Ecto neural progenitor cell (in vitro differentiated cells): ENCODE data around the gene C10orf120.

Source experiments
- DNase-seq: peaks from one replicate; pipeline ENCODE4 v3.0.0-alpha.2; 2018; ENCODE audit warnings: low spot score

The C10orf120 gene

DNA sequence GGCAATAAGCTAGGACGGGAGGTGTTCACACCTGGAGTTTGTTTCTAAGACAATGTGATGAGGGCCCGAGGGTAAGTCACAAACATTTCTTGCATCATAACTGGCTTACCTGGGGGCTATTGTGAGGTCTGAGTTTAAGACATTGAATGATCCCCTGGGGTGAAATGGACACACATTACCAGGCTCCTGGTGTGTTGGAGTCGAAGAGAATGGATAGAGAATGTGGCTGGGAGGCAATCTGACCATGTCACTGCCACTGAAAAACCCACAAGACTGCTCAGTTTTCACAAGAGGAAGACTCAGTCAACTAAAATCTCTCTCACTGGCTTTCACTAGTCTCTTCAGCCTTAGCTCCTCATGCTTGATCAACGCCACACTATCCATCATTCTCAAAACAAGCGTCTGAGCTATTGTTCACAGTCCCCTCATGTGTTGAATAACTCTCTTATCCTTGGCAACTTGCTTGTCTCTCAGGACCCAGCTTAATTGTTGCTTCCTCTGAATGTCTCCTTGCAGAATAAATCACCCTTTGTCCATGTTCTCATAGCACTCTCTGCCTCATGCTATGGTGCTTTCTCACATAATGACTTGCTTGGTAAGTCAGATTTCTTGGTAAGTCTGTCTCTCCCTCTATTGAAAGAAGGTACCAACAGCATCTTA, at the start of gene C10orf120:
TSS of gene C10orf120 (minus strand) at position 51 of the 660 bp plus-strand sequence. CDS start 56 bp downstream, outside the sequence.
- no peak for DNase-seq

GRCh38 chr10:122748496-122748895, 48.9 kb upstream of the C10orf120 start:
- DNase-seq = no peak

DNA sequence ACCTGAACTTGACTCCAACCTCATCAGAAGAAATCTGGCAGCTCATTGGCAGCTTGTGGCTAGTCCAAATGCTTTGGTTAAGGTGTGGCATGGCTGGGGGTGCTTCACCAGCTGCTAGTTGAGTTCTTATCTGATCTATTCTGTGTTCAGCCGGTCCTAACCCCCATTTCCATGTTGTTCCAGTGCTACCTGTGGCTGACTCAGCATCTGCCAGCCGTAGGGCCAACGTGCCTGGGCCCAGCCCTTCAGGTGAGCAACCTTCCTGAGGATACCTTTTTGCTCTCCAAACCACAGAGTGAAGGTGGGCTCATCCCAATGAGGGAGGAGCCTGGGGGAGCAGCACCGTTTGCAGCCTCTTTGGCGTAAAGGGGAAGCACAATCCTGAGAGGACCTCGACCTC, 46.8 kb upstream of the C10orf120 start:
- no peak for DNase-seq

- DNase-seq = no peak
These were observed 44.6 kb upstream of the C10orf120 start for GRCh38 chr10:122744257-122744656.

DNA sequence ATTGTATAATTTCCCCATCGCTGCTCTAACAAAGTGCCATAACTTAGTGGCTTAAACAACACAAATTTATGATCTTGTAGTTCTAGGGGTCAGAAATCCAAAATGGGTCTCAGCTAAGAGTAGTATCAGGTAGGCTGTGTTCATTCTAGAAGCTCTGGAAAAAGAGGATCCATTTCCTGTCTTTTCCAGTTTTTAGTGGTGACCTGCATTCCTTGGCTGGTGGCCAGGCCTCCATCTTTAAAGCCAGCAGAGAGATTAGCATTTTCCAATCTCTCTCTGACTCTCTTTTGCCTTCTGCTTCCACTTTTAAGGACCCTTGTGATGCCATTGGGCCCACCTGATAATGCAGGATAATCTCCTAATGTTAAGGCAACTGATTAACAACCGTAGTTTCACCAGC, 41.0 kb upstream of the C10orf120 start:
- no peak for DNase-seq

DNA sequence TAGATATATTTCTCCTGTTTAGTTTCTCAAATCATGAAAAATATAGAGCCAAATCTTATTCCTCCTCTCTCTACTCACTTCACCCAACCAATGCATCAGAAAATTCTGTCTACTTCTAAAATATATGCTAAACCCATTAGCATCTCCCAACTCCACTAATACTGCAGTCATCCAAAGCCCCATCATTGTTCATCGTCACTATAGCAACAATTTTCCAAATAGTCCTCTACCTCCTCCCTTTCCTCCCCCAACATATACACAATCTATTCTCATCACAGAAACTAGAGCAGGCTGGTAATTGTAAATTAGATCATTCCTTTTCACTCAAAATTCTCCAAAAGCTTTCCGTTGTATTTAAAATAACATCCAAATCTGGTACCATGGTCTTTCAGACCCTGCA, 38.4 kb upstream of the C10orf120 start:
- no peak for DNase-seq

GRCh38 chr10:122733931-122734665, 34.5 kb upstream of the C10orf120 start:
- DNase-seq = no peak

GRCh38 chr10:122733443-122733842, 33.8 kb upstream of the C10orf120 start:
- DNase-seq = no peak

GRCh38 chr10:122730238-122730637, 30.6 kb upstream of the C10orf120 start:
- no peak for DNase-seq

GRCh38 chr10:122729126-122729525, 29.5 kb upstream of the C10orf120 start:
- DNase-seq = no peak

GRCh38 chr10:122727426-122727825, 27.8 kb upstream of the C10orf120 start:
- DNase-seq = no peak

DNA sequence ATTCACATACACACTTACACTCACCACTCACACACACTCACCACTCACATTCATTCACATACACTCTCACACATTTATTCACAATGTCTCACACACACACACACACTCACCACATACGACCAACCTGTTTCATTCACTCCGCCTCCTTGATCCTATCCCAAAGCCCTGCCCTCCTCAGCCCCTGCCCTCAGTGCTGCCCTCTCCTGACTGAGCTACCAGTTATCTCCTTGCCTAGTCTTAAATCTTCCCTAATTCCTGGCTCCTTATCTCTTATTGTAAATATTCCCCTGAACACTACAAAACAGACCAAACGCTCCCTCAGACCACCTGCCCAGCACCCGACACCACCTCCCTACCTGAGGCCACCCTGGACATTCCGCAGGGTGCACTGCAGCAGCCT, 26.1 kb upstream of the C10orf120 start:
- DNase-seq = no peak

- DNase-seq = no peak
These were observed 25.4 kb upstream of the C10orf120 start for GRCh38 chr10:122725006-122725405.

GRCh38 chr10:122721111-122721510, 21.5 kb upstream of the C10orf120 start:
- DNase-seq = no peak

GRCh38 chr10:122716025-122716424, 16.4 kb upstream of the C10orf120 start:
- no peak for DNase-seq

DNA sequence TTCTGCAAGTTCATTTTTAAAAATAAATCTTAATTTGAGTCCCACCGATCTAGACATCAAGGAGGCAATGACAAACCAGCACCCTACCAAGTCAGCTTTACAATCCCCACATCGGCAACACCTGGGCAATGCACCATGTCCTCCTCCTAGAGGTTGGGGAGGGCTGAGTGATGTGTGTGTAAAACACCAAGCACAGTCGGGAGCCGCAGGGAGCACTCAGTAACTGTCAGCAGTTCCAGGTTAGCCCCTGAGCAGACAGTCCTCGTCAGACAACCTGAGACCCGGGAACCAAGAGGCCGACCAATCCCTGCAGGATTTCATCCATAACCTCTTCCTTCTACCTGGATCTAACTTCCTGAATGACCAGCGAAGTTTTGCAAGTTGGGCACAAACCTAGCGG, 15.9 kb upstream of the C10orf120 start:
- no peak for DNase-seq

- no peak for DNase-seq
These were observed 13.6 kb upstream of the C10orf120 start for GRCh38 chr10:122713091-122713885.

DNA sequence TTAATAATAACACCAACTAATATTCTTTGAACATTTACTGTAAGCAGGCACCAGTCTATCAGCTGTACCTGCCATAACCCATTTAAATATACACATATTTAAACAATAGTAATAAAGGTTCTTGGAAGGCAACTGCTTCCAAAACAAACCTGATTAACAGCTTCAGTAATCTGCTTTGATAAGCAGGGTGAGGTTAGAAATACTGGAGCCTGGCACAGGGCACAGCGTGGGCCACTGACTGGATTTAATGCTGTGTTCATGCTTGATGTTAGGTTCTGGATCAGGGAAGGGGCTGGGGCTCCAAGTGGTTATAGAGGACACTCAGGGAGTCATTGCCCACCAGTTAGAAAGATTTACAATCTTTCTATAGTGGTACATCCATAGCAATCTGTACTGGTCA, 10.9 kb upstream of the C10orf120 start:
- no peak for DNase-seq

DNA sequence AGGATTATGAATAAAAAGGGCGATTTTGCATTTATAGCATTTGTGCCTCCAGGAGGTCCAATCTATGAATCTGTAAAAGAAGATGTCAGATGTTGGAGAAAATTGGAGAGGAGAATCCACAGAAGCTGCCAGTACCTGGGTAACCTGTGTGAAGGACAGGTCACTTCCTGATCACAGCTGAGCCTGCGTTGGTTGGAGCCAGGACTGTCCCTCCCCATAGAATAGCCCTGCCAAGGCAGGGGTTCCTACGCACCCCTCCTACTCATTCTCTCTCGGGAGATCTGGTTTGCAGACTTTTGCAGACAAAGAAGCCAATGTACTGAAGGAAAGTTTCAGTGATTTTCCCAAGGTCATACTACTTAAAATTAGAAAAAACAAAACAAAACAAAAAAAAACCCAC, 10.3 kb upstream of the C10orf120 start:
- DNase-seq = no peak

- no peak for DNase-seq
These were observed 7.9 kb upstream of the C10orf120 start for GRCh38 chr10:122707535-122707934.

GRCh38 chr10:122706947-122707346, 7.3 kb upstream of the C10orf120 start:
- DNase-seq = no peak

DNA sequence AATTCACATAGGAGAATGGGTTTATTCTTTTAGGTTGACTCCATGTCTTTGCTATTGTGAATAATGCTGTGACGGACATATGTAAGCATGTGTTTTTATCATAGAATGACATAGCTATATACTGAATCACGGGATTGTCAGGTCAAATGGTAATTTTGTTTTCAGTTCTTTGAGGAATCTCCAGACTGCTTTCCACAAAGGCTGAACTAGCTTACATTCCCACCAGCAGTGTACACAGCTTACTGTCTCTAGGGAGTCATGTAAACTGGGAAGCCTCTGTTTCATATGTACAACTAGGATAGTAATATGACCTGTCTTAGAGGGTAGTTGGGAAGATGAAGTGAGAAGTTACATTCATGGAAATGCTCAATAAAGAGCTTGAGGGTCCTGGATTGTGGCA, 6.8 kb upstream of the C10orf120 start:
- DNase-seq = no peak
